Subcutaneous adipose tissue (tissue), 4 donors: Measurements from ENCODE around the gene GSTA1. TPM values are rescaled to one million over a fixed set of nuclear protein-coding genes. Genes with fewer than 3 reads are reported as not detected.

Experiments
- total RNA-seq, 4 donors: library from RNA; depleted of rRNA; stranded (reverse); fragments of >200 nt; gene quantifications; one replicate each; pipeline ENCODE4 v1.1.0, GENCODE V29; 2016
- TF ChIP-seq, protein P1 (sequence below): fragments of 450-650 bp; IDR thresholded peaks from one replicate; pipeline ENCODE4 v1.5.1; 2016; ENCODE audit warnings: low read depth, mild to moderate bottlenecking, control low read depth, antibody characterized with exemption, moderate library complexity

GSTA1 gene
- total RNA-seq, 4 donors from 2014 or later, result not detected

DNA sequence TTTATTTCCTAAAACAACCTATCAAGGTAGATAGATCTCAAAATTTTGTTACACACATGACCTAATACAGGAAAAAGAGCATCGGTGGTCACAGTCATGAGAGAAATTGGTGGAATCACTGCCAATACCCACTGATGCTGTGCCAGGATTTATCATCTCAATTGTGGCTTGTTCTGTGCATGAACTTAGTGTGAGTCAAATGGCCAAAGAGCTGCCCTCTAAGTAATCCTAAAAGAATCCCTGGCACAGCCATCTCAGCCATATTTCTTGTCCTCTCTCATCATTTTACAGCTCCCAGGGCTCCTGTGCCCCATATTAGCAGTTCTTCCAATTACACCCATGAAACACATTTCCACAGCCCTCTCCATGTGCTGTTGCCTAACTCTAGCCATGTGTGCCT is 30.9 kb upstream of the GSTA1 start:
- TF ChIP-seq, protein P1, sequence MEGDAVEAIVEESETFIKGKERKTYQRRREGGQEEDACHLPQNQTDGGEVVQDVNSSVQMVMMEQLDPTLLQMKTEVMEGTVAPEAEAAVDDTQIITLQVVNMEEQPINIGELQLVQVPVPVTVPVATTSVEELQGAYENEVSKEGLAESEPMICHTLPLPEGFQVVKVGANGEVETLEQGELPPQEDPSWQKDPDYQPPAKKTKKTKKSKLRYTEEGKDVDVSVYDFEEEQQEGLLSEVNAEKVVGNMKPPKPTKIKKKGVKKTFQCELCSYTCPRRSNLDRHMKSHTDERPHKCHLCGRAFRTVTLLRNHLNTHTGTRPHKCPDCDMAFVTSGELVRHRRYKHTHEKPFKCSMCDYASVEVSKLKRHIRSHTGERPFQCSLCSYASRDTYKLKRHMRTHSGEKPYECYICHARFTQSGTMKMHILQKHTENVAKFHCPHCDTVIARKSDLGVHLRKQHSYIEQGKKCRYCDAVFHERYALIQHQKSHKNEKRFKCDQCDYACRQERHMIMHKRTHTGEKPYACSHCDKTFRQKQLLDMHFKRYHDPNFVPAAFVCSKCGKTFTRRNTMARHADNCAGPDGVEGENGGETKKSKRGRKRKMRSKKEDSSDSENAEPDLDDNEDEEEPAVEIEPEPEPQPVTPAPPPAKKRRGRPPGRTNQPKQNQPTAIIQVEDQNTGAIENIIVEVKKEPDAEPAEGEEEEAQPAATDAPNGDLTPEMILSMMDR, result no peak

DNA sequence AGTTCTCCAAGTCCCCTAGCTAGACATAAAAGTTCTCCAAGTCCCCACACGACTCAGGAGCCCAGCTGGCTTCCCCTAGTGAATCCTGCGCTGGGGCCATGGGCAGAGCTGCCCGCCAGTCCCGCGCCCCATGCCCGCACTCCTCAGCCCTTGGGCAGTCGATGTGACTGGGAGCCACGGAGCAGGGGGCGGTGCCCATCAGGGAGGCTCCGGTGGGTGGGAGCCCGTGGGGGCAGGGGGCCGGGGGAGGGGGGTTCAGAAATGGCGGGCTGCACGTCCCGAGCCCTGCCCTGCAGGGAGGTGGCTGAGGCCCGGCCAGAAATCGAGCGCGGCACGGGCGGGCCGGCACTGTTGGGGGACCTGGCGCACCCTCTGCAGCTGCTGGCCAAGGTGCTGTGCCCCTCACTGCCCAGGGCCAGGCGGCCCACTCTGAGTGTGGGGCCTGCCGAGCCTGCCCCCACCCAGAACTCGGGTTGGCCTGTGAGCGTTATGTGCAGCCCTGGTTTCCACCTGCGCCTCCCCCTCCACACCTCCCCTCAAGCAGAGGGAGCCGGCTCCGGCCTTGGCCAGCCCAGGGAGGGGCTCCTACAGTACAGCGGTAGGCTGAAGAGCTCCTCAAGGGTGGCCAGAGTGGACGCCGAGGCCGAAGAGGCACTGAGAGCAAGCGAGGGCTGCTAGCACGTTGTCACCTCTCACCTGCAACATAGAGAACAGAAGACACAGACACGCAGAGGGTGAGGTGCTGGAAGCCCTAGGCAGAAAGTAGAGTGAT is 25.6 kb upstream of the GSTA1 start:
- TF ChIP-seq, protein P1, result no peak

DNA sequence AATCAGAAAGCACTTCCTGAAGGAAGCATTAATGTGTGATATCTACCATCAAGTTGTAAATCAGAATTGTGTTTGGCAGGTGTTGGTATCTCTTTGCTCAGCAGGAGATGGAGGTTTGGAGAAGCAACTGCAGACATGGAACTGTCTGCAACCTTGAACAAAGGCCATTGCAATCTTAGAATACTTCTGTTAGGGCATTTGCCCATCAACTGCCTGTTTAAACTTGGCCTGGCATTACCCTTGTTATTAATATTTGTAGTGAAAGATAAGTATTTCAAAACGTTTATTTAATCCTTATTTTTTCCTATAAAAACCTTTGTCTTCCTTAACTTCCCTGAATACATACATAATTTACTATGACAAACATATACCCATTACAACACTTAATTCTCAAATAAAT is 22.9 kb upstream of the GSTA1 start:
- TF ChIP-seq, protein P1, result no peak

DNA sequence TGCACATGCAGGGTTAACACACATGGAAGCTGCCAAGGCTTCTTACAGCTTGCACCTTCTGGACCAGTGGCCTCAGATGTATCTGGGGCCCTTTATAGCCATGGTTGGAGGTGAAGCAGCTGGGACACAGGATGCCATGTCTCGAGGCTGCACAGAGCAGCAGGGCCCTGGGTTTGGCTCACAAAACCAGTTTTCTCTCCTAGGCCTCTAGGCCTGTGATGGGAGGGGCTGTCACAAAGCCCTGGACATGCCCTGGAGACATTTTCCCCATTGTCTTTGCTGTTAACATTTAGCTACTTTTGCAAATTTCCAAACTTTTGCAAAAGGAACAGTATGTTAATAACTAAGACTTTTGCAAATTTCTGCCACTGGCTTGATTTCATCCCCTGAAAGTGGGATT is 18.2 kb upstream of the GSTA1 start:
- TF ChIP-seq, protein P1, result no peak

DNA sequence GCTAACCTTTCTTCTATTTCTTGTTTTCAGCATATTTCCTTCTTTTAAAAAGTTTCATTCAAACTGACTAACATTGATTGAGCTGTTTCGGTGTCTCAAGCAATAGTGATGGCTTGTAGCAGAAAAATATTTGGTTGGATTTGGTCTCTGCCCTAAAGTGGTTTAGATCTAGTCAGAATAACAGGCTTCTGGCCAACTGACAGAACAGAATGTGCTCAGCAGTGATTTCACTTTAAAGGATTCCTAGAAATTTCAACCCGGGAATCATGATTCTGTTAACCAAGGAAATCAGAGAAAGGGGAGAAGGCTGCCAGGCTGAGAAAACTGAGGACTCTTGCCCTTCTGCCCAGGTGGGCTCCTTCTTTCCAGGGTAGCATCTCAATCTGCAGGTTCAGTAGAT is 16.6 kb upstream of the GSTA1 start:
- TF ChIP-seq, protein P1, result no peak

DNA sequence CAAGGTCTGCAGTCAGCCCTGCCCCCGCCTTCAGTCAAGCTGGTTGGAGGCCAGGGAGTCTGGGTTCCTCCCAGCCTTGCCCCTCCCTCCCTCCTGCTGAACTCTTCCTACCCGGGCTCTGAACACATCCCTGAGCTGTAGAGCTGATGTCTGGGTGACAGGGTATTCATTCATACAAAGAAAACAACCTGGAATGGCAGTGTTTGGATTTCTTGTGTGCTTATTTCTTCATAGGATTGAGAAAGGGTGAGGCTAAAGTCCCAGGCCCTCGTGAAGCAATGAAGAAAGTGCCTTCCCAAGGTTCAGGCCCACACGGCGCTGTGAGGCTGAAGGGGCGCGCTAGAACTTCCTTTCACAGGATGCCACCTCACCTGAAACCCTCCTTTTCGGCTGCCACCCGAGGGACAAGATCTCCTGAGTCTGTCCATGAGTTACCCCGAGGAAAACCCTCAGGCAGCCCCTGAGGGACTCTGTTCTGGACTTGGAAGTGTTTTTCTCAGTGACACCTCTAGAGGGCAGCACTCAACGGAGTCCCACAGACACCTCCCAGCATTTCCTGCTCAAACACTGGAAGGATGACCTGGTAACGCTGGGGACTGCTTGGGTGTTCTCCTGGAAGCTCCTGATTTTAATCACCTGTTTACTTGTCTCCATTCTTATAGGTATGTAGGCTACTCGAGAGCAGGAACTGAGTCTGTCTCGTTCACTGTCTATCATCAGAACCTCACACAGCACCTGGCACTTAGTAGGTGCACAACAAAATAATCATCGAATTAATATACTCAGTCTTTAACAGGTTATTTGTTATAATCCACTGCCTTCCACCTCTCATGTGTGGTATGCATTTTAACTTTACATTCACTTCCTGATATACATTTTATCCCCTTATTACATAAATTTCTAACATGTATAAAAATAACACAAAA is 11.8 kb upstream of the GSTA1 start:
- TF ChIP-seq, protein P1, result no peak

DNA sequence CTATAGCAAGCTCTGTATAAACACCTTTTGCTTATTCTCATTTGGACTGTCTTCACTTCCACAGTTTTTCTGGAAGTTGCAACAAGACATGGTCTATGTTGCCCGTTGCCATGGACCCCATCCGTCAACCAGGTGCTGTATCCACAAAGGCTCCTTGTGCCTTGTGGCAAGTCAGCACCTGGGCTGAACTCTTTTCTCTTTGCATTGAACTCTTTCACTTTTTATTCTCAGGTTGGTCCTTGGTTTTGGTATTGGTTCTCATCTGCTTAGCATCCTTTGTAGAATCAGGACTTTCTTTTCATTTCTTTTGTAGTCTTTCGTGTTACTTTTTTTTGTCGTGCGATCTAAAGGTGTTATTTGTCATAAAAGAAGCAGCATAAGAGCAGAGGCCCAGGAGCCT is 5.0 kb upstream of the GSTA1 start:
- TF ChIP-seq, protein P1, result no peak
